GM04504 (cell line): ENCODE data around the gene RASSF4.

Experiments used
- DNase-seq: peaks from one replicate; pipeline ENCODE4 v3.0.0-alpha.2; 2012; ENCODE audit warnings: low read depth

RASSF4 gene

GRCh38 chr10:44963772-44964633 is 4.4 kb downstream of the RASSF4 start:
- DNase-seq: no peak

GRCh38 chr10:44965104-44965503 is 5.5 kb downstream of the RASSF4 start:
- no peak for DNase-seq

GRCh38 chr10:44965651-44966097 is 6.1 kb downstream of the RASSF4 start:
- DNase-seq: no peak

GRCh38 chr10:44966129-44966815 is 6.7 kb downstream of the RASSF4 start:
- no peak for DNase-seq

- no peak for DNase-seq
These were observed 7.4 kb downstream of the RASSF4 start for GRCh38 chr10:44966816-44967509.

- DNase-seq: no peak
These were observed 8.0 kb downstream of the RASSF4 start for GRCh38 chr10:44967616-44968015.

- no peak for DNase-seq
These were observed 8.5 kb downstream of the RASSF4 start for GRCh38 chr10:44968091-44968490.

- no peak for DNase-seq
These were observed 9.1 kb downstream of the RASSF4 start for GRCh38 chr10:44968500-44969400.

GRCh38 chr10:44969854-44970253 is 10.3 kb downstream of the RASSF4 start:
- no peak for DNase-seq

GRCh38 chr10:44970812-44971395 is 11.3 kb downstream of the RASSF4 start:
- DNase-seq: no peak

GRCh38 chr10:44971434-44971833 is 11.8 kb downstream of the RASSF4 start:
- no peak for DNase-seq

- no peak for DNase-seq
These were observed 12.5 kb downstream of the RASSF4 start for GRCh38 chr10:44971935-44972757.

- DNase-seq: no peak
These were observed 13.3 kb downstream of the RASSF4 start for GRCh38 chr10:44972874-44973306.

- DNase-seq: no peak
These were observed 13.9 kb downstream of the RASSF4 start for GRCh38 chr10:44973323-44974081.

- no peak for DNase-seq
These were observed 14.6 kb downstream of the RASSF4 start for GRCh38 chr10:44974082-44974627.

GRCh38 chr10:44974628-44975430 is 15.2 kb downstream of the RASSF4 start:
- no peak for DNase-seq

- DNase-seq: no peak
These were observed 16.1 kb downstream of the RASSF4 start for GRCh38 chr10:44975431-44976331.
